HepG2 (cell line): ENCODE measurements around the gene GRIP1. TPM values are rescaled to one million over a fixed set of nuclear protein-coding genes. Genes with fewer than 3 reads are reported as not detected.

Experiments used
- ATAC-seq: fragments of 200-7000 bp; cut with Tn5 transposase; 3 replicates; pipeline ENCODE4 v1.9.1; 2020; ENCODE audit warnings: mild to moderate bottlenecking, moderate library complexity
- BruUV-seq: library from RNA; stranded (reverse); fragments of 400-500 nt; replicated peaks from 2 replicates; lab custom pipeline; 2021; lab: Mats Ljungman, UMichigan
- CTCF ChIA-PET: fragments of 300-600 bp; formaldehyde crosslinking; extraction: SDS; loops from one replicate; lab custom pipeline; 2021; ENCODE audit warnings: low total read pairs, inconsistent platforms, low intra/inter-chr PET ratio; lab: Yijun Ruan, JAX
- POLR2A ChIA-PET: fragments of 350-600 bp; sonication (Branson Sonifier 250); formaldehyde crosslinking; loops from one replicate; lab custom pipeline; 2020; ENCODE audit warnings: antibody characterized with exemption, inconsistent platforms; lab: Yijun Ruan, JAX
- DNase-seq: peaks from one replicate; pipeline ENCODE4 v3.0.0-alpha.2; 2015; ENCODE audit warnings: low spot score
- FAIRE-seq: peaks from 3 replicates; lab custom pipeline; 2011; peaks lifted over from hg19 to GRCh38; lab: Jason Lieb, UNC
- H2AFZ ChIP-seq: one replicate; pipeline ENCODE4 v1.6.1; 2011; ENCODE audit warnings: low read length, inconsistent platforms
- H3K27ac ChIP-seq: fragments of 300-600 bp; 3 replicates; pipeline ENCODE4 v1.8.0; 2011; ENCODE audit warnings: mixed run types, mild to moderate bottlenecking, mixed read lengths, low read length, inconsistent platforms; ENCODE audit not compliant: insufficient read depth; ENCODE audit errors: extremely low read length
- H3K27me3 ChIP-seq, 2 experiments: fragments of 200-600 bp in 1 of 2; 2 replicates in 1 of 2; 3 replicates in 1 of 2; pipeline versions ENCODE4 v1.6.0 to v1.8.0; 2011; ENCODE audit warnings: low read length in 2 of 2, mild to moderate bottlenecking in 2 of 2, moderate library complexity in 2 of 2, inconsistent platforms in 1 of 2; ENCODE audit not compliant: insufficient read depth in 2 of 2, control insufficient read depth in 1 of 2
- H3K36me3 ChIP-seq, 2 experiments: fragments of 200-600 bp in 1 of 2; replicated peaks in 1 of 2; 2 replicates in 1 of 2; 3 replicates in 1 of 2; pipeline versions ENCODE4 v1.5.1 to v1.8.0; 2011; ENCODE audit warnings: low read length in 2 of 2, inconsistent platforms in 1 of 2; ENCODE audit not compliant: insufficient read depth in 2 of 2, control insufficient read depth in 1 of 2
- H3K4me1 ChIP-seq: 2 replicates; pipeline ENCODE4 v1.5.1; 2012; ENCODE audit warnings: low read length, inconsistent platforms; ENCODE audit not compliant: insufficient read depth
- H3K4me2 ChIP-seq: 2 replicates; pipeline ENCODE4 v1.6.0; 2011; ENCODE audit warnings: low read depth, low read length, inconsistent platforms
- H3K4me3 ChIP-seq, 3 experiments: fragments of 200-600 bp in 1 of 3; sonication (generic), shearing (Covaris generic) in 1 of 3; replicated peaks in 1 of 3; 2 replicates each; pipeline ENCODE4 v1.5.1; 2011 to 2016; ENCODE audit warnings: low read length in 3 of 3, inconsistent platforms in 2 of 3, low read depth in 2 of 3, mild to moderate bottlenecking in 2 of 3, control low read depth in 1 of 3, mixed read lengths in 1 of 3; ENCODE audit not compliant: insufficient read depth in 1 of 3
- H3K79me2 ChIP-seq: one replicate; pipeline ENCODE4 v1.6.1; 2011; ENCODE audit warnings: low read length, inconsistent platforms; ENCODE audit not compliant: insufficient read depth
- H3K9ac ChIP-seq: 2 replicates; pipeline ENCODE4 v1.6.0; 2011; ENCODE audit warnings: mild to moderate bottlenecking, low read depth, low read length, inconsistent platforms; ENCODE audit not compliant: insufficient read depth
- H3K9me3 ChIP-seq: 2 replicates; pipeline ENCODE4 v1.5.1; 2012; ENCODE audit warnings: mild to moderate bottlenecking, low read length
- H4K20me1 ChIP-seq: 2 replicates; pipeline ENCODE4 v1.6.0; 2011; ENCODE audit warnings: inconsistent platforms, mild to moderate bottlenecking, low read length, moderate library complexity; ENCODE audit not compliant: insufficient read depth
- MTA3 ChIP-seq: sonication (generic); formaldehyde crosslinking; IDR thresholded peaks from 2 replicates; pipeline ENCODE4 v1.4.0; 2020; ENCODE audit warnings: missing genetic modification reagents
- NFRKB ChIP-seq: fragments of 450-650 bp; IDR thresholded peaks from 2 replicates; pipeline ENCODE4 v1.6.1; 2017
- PRMT3 ChIP-seq: sonication (generic); formaldehyde crosslinking; IDR thresholded peaks from 2 replicates; pipeline ENCODE4 v1.8.1; 2022; ENCODE audit warnings: low read depth, mild to moderate bottlenecking, moderate library complexity, missing genetic modification reagents, borderline replicate concordance
- RFX3 ChIP-seq: IDR thresholded peaks from 2 replicates; pipeline ENCODE4 v1.6.1; 2016; ENCODE audit warnings: missing biosample characterization, missing genetic modification reagents
- ZNF235 ChIP-seq: sonication (generic); formaldehyde crosslinking; IDR thresholded peaks from 2 replicates; pipeline ENCODE4 v1.8.1; 2023; ENCODE audit warnings: mild to moderate bottlenecking, missing genetic modification reagents, borderline replicate concordance
- ZSCAN30 ChIP-seq: sonication (generic); formaldehyde crosslinking; IDR thresholded peaks from 2 replicates; pipeline ENCODE4 v1.5.0; 2020; ENCODE audit warnings: mild to moderate bottlenecking, missing genetic modification reagents
- WGBS: methylation state at CpG from one replicate; pipeline ENCODE4 v1.1.6; 2017; ENCODE audit warnings: low lambda C conversion rate; 5-methylcytosine and 5-hydroxymethylcytosine counted together
- in situ Hi-C: cut with HindIII; loops from 2 replicates; pipeline ENCODE4 v1.10.0; 2017; ENCODE audit warnings: low pct_unique_long_range_greater_than_20kb; ENCODE audit not compliant: extremely low pct_ligation_motif_present
- intact Hi-C: fragments of 100-400 bp; cut with micrococcal nuclease; formaldehyde crosslinking; loops from one replicate; pipeline ENCODE4 v1.10.0; 2022; ENCODE audit not compliant: unreplicated experiment
- polyA plus RNA-seq, 8 experiments: library from polyadenylated mRNA; depleted of rRNA in 3 of 8; stranded (reverse) in 7 of 8; unstranded in 1 of 8; fragments of >200 nt; fragmentation: Illumina TruSeq in 4 of 8; extraction: Trizol in 4 of 8; gene quantifications; 2 replicates each; pipeline versions ENCODE4 v1.2.1 to v1.2.3, GENCODE V29; 2011 to 2016; ENCODE audit warnings: low read depth in 4 of 8, missing spikeins in 1 of 8, mixed read lengths in 1 of 8; ENCODE audit not compliant: insufficient read depth in 1 of 8
- total RNA-seq, 5 experiments: library from RNA; depleted of rRNA; stranded (reverse); fragments of >200 nt; fragmentation: Illumina TruSeq; extraction: Trizol; gene quantifications; 2 replicates each; pipeline ENCODE4 v1.2.3, GENCODE V29; 2016; ENCODE audit warnings: low read depth in 1 of 5
- TF ChIP-seq, protein P1 (sequence below): IDR thresholded peaks from 2 replicates; pipeline ENCODE4 v1.6.1; 2018; ENCODE audit warnings: missing genetic modification reagents
- TF ChIP-seq, protein P2 (sequence below): sonication (generic); formaldehyde crosslinking; IDR thresholded peaks from 2 replicates; pipeline ENCODE4 v1.4.0; 2020; ENCODE audit warnings: missing genetic modification reagents
- TF ChIP-seq, protein P3 (sequence below): sonication (generic); formaldehyde crosslinking; IDR thresholded peaks from 2 replicates; pipeline ENCODE4 v1.5.0; 2020; ENCODE audit warnings: mild to moderate bottlenecking, missing genetic modification reagents
- TF ChIP-seq, protein P4 (sequence below): sonication (generic); formaldehyde crosslinking; IDR thresholded peaks from 2 replicates; pipeline ENCODE4 v1.4.0; 2020; ENCODE audit warnings: missing genetic modification reagents

Gene GRIP1
- total and polyA plus RNA-seq, 2 of the 13 experiments (the other 11 are each of a cell fraction or from before 2014, with no cell fraction given): not detected

DNA sequence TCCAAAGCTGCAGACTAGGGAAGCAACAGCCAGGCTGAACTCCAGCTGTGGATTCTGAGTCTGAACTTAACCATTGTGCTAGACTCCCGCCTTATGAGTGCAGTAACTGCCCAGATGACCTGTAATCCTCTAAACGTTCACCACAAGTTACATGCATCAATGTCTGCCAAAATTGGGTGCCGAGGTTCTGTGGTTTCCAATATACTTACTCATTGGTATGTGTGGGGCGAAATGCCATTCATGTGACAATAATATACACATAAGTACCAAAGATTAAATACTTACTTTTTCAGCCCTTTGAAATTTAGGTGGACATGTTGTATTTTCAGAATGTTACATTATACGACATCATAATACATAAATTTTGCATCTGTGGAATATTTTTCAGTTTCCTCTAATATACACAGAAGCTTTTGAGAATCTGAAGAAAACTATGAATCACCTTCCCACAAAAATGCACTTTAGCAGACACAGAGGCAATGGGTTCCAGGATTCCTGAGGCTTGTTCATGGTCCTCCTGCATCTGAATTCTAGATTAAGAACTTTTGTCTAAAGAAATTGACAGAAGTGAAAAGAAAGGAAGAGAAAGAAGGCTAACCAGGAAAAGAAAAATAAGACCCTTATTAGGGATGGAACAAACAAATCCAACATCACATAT is 31.7 kb downstream of the GRIP1 start:
- intact Hi-C loops: no loop called here
- H3K27ac ChIP-seq: no peak overlapping the region
- H3K4me1 ChIP-seq: no peaks in the 10 kb centered on the region
- H3K79me2 ChIP-seq: no peaks in the 10 kb centered on the region
- FAIRE-seq (no peak), DNase-seq (no peak), ATAC-seq (no peak)
- 9% methylated on average over 5 of the region's 5 CpGs for WGBS
- H3K4me3 ChIP-seq: no peak overlapping the region
- H3K36me3 ChIP-seq: no peaks in the 10 kb centered on the region
- H3K9ac ChIP-seq: no peak overlapping the region
- peaks cover 0 to 2% of the 10 kb centered on the region in 2 experiments; a peak in 1 of 5 replicates for H3K27me3 ChIP-seq
- H3K9me3 ChIP-seq: no peaks in the 10 kb centered on the region
- TF ChIP-seq, protein P1, sequence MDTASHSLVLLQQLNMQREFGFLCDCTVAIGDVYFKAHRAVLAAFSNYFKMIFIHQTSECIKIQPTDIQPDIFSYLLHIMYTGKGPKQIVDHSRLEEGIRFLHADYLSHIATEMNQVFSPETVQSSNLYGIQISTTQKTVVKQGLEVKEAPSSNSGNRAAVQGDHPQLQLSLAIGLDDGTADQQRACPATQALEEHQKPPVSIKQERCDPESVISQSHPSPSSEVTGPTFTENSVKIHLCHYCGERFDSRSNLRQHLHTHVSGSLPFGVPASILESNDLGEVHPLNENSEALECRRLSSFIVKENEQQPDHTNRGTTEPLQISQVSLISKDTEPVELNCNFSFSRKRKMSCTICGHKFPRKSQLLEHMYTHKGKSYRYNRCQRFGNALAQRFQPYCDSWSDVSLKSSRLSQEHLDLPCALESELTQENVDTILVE: no peak
- no peak for TF ChIP-seq PRMT3 (CRISPR knock-in tag)
- TF ChIP-seq, protein P2, sequence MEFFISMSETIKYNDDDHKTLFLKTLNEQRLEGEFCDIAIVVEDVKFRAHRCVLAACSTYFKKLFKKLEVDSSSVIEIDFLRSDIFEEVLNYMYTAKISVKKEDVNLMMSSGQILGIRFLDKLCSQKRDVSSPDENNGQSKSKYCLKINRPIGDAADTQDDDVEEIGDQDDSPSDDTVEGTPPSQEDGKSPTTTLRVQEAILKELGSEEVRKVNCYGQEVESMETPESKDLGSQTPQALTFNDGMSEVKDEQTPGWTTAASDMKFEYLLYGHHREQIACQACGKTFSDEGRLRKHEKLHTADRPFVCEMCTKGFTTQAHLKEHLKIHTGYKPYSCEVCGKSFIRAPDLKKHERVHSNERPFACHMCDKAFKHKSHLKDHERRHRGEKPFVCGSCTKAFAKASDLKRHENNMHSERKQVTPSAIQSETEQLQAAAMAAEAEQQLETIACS (CRISPR knock-in tag): no peak
- no peak for TF ChIP-seq ZSCAN30 (CRISPR knock-in tag)
- no TSS peak for BruUV-seq
- H3K4me2 ChIP-seq: no peak overlapping the region
- no peaks in the 10 kb centered on the region for H4K20me1 ChIP-seq
- ChIA-PET POLR2A (no interaction called here), CTCF (no interaction called here)
- no peak overlapping the region for H2AFZ ChIP-seq
- in situ Hi-C loops: no loop called here

DNA sequence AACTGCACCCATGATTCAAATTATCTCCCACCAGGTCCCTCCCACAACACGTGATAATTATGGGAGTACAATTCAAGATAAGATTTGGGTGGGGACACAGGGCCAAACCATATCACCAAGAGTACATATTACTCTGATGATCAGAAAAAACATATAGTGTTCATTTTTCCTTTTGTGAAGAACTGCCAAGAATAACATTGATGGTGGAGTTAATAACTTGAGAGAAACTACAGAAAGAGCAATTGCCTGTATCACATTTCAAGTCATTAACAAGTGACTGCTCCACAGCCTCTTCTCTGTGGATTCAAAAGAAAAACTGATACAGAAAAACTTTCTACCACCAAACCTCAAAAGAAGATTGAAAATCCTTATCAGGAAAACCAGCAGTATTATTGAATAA is 34.7 kb downstream of the GRIP1 start:
- Histone ChIP-seq H3K4me3 (no peak overlapping the region), H3K4me1 (no peaks in the 10 kb centered on the region), H3K27me3 (peaks cover 0 to 3% of the 10 kb centered on the region in 2 experiments; a peak in 1 of 5 replicates), H3K36me3 (no peaks in the 10 kb centered on the region), H3K4me2 (no peak overlapping the region), H2AFZ (no peak overlapping the region), H3K27ac (no peak overlapping the region), H4K20me1 (no peaks in the 10 kb centered on the region), H3K79me2 (no peaks in the 10 kb centered on the region), H3K9ac (no peak overlapping the region), H3K9me3 (no peaks in the 10 kb centered on the region)
- CTCF ChIA-PET: no interaction called here
- intact Hi-C loops (no loop called here), in situ Hi-C loops (no loop called here)
- ATAC-seq (no peak), DNase-seq (no peak), FAIRE-seq (no peak)
- BruUV-seq: no TSS peak
- POLR2A ChIA-PET: no interaction called here
- whole genome bisulfite sequencing: 0% methylated on average over 1 of the region's 1 CpG
- TF ChIP-seq RFX3 (CRISPR knock-in tag) (no peak), NFRKB (no peak), MTA3 (CRISPR knock-in tag) (no peak), ZNF235 (CRISPR knock-in tag) (no peak)
- TF ChIP-seq, protein P3, sequence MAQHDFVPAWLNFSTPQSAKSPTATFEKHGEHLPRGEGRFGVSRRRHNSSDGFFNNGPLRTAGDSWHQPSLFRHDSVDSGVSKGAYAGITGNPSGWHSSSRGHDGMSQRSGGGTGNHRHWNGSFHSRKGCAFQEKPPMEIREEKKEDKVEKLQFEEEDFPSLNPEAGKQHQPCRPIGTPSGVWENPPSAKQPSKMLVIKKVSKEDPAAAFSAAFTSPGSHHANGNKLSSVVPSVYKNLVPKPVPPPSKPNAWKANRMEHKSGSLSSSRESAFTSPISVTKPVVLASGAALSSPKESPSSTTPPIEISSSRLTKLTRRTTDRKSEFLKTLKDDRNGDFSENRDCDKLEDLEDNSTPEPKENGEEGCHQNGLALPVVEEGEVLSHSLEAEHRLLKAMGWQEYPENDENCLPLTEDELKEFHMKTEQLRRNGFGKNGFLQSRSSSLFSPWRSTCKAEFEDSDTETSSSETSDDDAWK: no peak
- TF ChIP-seq, protein P4, sequence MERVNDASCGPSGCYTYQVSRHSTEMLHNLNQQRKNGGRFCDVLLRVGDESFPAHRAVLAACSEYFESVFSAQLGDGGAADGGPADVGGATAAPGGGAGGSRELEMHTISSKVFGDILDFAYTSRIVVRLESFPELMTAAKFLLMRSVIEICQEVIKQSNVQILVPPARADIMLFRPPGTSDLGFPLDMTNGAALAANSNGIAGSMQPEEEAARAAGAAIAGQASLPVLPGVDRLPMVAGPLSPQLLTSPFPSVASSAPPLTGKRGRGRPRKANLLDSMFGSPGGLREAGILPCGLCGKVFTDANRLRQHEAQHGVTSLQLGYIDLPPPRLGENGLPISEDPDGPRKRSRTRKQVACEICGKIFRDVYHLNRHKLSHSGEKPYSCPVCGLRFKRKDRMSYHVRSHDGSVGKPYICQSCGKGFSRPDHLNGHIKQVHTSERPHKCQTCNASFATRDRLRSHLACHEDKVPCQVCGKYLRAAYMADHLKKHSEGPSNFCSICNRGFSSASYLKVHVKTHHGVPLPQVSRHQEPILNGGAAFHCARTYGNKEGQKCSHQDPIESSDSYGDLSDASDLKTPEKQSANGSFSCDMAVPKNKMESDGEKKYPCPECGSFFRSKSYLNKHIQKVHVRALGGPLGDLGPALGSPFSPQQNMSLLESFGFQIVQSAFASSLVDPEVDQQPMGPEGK: no peak
